SU-DHL-6 (cell line): ENCODE data around the gene ELP6.

ENCODE experiments used
- CTCF ChIP-seq: fragments of 200-600 bp; sonication (generic); IDR thresholded peaks from one replicate; pipeline ENCODE4 v1.5.1; 2017; ENCODE audit warnings: antibody characterized with exemption, mild to moderate bottlenecking, low read length, moderate library complexity; ENCODE audit not compliant: insufficient read depth, poor library complexity, severe bottlenecking
- EZH2phosphoT487 ChIP-seq: fragments of 200-600 bp; sonication (generic), shearing (Covaris generic); conservative IDR thresholded peaks from 2 replicates; pipeline ENCODE4 v1.6.1; 2018; ENCODE audit warnings: mild to moderate bottlenecking, antibody characterized with exemption, low read length, moderate library complexity, mixed read lengths

- TF ChIP-seq CTCF (no peak), EZH2phosphoT487 (no peak)
These were observed 12.1 kb upstream of the ELP6 start for GRCh38 chr3:47525617-47526016.
